CD4-positive, alpha-beta T cell treated with Interleukin-15 for 1 hour (primary cell): Measurements from ENCODE around the gene UBA3.

ENCODE experiments used
- DNase-seq: peaks from one replicate; pipeline ENCODE4 v3.0.0-alpha.2; 2020

The UBA3 gene

DNA sequence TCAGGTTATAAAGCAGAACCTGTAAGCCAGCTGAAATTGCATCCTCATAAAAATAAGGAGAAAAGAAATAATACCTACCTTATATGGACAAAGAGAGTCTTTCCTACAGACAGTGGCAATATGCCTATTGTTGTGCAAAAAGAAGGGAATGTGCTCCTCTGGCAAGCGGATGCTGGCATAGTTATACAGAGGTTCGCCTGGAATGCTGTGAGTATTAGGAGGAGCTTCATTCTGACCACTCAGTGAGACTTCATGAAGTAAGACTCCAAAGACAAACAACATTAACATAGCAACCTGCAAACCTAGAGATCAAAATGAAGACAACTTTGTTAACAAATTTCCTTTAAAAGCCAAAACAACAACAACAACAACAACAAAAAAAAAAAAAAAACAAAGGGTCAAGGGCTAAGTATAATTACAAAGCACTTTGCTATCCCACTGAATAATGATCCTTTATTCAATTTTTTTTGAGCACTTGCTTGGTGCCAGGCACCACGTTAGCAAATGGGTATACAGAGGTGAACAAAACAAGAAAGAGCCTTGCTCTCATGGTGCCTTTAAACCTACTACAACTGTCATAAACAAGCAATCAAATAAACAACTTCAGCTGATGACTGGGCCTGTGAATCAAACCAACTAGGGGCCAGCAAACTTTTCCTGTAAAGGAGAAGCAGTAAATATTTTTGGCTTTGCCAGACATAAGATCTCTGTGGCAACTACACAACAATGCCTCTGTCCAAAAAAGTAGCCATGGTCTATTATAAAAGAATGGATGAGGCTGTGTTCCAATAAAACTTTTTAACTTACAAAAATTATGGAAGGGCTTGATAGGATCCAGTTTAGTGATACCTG, 70.4 kb downstream of the UBA3 start:
- no peak for DNase-seq

DNA sequence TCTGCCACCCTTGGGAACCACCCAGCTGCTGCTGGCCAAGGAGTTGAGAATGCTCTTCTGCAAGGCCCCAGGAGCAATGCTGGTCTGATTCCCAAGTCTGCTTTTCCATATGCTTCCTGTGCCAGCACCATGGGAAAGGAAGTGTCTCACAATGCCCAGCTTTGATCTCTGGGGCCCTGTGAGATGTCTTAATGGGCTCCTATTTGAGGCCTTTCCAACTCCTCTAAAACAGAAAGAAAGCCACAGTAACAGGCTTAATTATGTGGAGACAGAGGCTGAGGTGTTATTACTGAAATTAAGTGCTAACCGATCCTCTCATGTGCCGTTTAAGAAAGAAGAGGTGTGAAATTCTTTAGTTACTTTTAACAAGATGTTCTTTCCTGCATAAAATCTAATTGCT, 71.2 kb downstream of the UBA3 start:
- no peak for DNase-seq

DNA sequence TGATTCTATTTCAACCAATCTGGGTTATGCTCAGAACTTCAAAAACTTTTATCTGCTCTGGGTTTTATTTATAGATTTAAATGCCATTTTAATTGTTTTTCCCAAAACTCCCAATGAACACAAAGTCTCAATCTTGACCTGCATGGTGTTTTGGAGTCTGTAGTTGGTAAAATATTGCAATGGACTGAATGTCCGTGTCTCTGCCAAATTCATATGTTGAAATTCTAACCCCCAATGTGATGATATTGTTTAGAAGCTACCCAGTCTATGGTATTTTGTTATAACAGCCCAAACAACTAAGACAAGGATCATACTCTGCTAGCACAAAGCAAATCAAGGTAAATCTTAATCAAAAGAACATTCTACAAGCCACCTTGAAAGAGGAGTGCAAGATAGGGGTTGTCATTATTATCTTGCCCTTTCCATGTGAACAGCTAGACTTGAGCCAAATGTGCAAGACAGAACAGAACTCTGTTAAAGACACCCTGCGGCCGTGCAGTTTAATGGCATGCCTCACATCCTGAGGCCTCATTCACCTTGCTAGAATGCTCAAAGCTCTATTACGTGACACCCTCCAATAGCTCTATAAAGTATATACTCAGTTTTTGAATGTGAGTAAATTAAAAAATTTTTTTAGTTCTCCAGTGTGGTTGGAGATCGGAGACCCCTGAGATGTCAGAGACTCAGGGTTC, 74.2 kb downstream of the UBA3 start:
- no peak for DNase-seq

DNA sequence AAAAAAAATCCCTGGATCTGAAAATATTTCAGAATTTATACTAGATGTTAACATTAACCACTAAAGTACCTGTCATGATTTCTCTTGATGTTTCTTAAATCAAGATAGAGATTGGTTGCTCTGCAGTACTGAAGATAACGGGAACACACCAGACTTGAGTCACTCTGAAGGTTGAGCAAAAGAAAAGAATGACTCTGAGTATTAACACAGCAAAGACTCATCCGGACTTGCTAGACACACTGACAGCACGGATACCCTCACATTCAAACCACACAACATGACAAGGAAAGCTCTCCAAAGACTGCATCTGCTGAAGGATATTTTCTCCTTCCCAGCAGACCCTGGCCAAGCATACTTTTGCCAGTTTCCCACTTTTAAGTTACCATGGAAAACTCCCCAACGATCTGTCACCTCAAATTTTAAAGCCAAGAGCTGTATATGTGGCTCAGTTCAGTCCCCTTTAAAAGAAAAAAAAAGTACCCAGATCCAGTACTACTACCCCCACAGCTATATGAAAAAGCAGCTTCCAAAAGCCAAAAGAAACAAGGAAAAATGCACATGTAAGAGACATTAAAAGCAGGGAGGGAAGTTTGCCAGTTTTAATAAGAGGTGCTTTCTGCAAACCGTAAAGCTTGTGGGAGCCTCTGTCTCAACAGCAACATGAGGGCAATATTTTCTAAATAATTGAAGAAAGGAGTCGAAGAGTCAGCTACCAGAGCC, 74.9 kb downstream of the UBA3 start:
- no peak for DNase-seq
